GM12873 (cell line): ENCODE measurements around the gene CELA1.

ENCODE experiments used
- CTCF ChIP-seq: IDR thresholded peaks from 2 replicates; pipeline ENCODE4 v1.5.1; 2012; ENCODE audit warnings: low read depth, mild to moderate bottlenecking, moderate library complexity, low read length, control low read depth; ENCODE audit not compliant: insufficient read depth; ENCODE audit errors: missing control alignments

CELA1 gene

DNA sequence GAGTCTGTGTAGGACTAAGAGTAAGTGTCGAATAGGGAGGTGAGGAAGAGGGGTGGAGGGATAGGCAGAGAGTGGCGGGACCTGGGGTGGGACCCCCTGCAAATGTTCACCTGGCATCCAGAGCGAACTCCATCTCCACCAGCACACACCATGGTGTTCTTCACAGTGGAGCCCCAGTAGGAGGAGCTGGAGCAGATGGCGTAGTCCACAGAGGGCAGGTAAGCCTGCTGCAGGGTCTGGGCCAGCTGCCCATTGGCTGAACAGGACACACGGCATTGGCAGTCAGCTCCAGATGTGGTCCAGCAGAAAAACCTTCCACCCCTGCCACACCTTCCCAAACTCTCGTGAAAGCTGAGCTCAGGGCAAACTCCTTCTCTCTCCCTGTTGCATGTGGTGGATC is 6.7 kb downstream of the CELA1 start:
- no peak for TF ChIP-seq CTCF

GRCh38 chr12:51335931-51336330 is 10.5 kb downstream of the CELA1 start:
- no peak for TF ChIP-seq CTCF

DNA sequence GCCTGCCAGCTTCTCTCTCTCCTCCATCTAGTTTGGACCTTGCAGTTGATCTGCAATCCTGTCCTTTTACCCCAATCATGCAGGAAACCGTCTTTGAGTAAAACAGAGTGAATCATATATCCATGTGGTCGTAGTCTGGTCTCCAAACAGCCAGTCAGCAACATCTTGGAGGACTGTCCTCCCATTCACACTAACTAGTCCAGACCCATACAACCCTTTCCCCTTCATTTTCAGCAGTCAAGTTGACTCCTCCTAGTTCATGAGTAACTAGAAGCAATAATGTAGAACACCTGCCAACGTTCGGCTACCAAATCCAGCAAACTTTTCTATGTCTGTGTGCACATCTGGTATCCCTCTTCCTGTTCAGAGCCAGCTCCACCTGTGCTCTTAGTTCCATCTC is 11.7 kb downstream of the CELA1 start:
- no peak for TF ChIP-seq CTCF

GRCh38 chr12:51333536-51333935 is 12.9 kb downstream of the CELA1 start:
- TF ChIP-seq CTCF: no peak

GRCh38 chr12:51330186-51330585 is 16.3 kb downstream of the CELA1 start:
- TF ChIP-seq CTCF: no peak

GRCh38 chr12:51329742-51330141 is 16.7 kb downstream of the CELA1 start:
- TF ChIP-seq CTCF: no peak

DNA sequence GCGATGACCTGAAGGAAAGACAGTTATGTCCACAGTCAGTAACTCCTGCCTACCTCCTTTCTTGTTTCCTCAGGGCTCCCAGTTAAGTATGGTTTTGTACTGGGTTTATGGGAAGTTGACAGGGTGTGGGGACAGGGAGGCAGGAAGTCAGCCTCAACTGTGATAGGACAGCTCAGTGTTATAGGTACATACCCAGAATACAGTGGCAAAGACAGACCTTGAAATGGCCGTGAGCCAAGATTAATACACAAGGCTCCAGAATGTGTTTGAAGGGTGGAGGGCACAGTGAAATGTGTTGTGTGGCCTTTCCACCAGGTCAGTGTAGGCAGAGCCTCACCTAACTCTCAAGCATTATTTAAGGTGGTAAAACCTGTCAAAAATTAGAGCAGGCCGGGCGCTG is 17.9 kb downstream of the CELA1 start:
- TF ChIP-seq CTCF: no peak
